ENCODE results near the gene OR52M1.
"Not testable (repeated sequence)": the region's sequence is repeated elsewhere in the genome, so short reads cannot be mapped to it uniquely, and the experiment has no call there.

The OR52M1 gene, protein sequence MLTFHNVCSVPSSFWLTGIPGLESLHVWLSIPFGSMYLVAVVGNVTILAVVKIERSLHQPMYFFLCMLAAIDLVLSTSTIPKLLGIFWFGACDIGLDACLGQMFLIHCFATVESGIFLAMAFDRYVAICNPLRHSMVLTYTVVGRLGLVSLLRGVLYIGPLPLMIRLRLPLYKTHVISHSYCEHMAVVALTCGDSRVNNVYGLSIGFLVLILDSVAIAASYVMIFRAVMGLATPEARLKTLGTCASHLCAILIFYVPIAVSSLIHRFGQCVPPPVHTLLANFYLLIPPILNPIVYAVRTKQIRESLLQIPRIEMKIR

GRCh38 chr11:4544891-4545290 is at the start of gene OR52M1:
Gene OR52M1, plus strand, starts transcription at chr11:4545191. Its CDS starts 0 bp downstream, at chr11:4545191.
- no peak for DNase-seq

DNA sequence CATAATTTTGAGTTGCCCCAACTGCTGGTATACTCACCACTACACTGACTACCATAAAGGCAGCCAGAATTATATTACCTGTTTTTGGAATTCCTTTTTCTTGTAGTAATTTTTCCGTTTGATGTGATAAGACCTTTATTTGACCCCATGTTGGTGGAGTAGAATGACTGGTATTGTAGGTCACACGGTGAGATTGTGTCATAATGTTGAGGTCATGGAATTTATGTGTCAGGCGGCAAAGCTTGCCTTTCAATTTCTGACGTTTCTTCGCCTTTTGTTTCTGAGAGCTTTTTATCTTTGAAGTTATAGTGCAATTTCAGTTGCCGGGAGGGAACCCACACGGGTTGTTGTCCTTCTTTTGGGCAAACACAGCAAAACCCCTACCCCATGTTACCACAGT is 49.5 kb upstream of the OR52M1 start:
- no peak for DNase-seq

DNA sequence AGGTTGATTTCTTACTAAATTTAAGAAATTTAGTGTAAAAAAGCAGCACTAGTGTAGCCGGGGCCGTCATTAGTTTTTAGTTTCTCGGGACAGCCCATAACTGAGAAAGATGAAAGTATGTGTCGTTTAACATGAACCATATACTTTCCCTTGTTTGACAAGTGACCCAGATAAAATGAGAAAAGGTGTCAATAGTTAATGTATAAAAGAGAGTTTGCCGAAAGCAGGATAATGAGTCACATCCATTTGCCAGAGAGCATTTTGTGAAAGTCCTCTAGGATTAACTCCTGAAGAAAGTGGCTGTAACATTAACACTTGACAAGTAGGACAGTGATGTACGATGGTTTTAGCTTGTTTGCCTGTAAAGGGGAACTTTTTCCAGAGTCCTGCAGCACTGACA is 49.0 kb upstream of the OR52M1 start:
- DNase-seq: no peak

DNA sequence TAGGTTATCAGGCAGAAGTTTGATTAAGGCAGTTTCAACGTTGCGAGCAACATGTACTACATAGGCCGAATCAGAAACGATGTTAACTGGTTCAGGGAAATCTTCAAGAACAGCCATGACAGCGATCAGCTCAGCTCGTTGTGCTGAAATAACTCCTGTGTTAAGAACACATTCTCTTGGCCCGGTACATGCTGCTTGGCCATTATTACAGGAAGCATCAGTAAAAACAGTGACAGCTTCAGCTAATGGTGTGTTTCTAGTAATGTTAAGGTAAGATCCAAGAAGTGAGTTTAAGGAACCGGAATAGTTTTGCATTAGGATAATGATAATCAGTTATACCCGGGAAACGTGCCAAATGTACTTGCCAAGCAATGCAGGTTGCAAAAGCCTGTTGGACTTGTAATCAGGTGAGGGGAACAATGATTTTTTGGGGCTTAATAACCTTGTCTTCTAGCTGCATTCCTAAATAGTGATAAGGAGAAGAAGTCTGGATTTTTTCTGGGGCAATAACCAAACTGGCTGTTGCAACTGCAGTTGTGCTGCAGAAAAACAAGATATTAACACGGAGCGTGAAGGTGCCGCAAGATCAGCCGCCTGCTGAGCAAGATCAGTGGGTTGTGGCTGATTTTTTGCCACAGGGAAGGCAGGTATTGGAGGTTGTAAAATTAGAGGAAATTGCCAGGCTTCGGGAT is 48.3 kb upstream of the OR52M1 start:
- no peak for DNase-seq

DNA sequence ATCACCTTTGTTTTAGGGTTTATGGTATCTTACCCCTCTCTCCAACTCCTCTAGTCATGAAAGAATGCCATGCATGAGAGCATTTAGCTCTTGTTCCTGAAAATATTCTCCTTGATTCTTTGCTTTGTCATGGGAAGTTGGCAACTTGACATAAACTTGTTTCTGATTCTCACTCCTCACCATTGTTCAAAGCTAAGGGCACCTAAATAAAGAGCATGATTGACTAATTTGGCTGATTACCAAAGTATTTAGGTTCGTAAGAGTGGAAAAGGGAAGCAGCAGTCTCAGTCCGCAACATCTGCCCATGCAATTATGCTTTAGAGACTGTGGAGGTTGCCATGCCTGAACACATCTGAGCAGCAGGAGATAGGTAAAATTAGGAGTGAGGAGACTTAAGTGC is 36.1 kb upstream of the OR52M1 start:
- no peak for DNase-seq

DNA sequence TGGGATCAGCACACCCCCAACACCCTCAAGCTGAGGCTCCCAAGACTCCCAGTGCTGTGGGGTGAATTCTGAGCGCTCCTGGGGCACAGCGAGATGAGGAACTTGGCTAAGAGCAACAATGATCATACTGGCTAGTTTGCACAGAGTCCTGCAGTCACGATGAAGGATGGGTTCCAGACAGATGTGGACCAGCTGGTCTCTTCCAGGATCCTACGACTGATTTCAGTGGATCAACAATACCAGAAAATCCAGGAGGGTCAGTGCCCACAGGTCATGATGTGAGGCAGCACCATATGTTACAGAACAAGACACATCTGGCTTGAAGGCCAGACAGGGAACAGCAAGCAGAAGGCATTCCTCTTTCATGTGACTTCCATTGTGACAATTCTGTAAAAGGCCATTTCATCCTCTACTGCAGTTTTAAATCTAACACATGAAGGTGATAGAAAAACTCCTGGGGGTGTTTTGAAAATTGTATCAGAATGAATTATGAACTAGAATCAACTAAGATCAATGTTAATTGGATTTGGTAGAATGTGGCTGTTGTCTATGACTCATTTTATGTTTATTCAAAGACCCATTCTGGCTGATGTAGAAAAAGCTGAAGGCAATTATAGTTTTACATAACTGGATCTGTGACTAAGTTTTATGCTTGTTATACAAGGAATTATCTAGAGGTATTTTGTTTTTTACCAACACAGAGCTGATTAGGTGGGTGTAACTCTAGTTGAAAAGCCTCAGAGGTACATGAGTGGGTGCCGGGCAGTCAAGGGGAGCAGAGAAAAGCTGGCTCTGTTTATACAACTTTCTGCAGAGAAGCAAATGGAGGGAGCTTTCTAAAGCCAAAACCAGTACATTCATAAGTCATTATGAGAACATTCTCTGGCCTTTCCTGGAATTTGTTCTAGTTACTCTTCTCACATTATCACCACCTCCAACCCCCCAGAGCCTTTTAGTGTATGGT is 33.4 kb upstream of the OR52M1 start:
- no peak for DNase-seq

DNA sequence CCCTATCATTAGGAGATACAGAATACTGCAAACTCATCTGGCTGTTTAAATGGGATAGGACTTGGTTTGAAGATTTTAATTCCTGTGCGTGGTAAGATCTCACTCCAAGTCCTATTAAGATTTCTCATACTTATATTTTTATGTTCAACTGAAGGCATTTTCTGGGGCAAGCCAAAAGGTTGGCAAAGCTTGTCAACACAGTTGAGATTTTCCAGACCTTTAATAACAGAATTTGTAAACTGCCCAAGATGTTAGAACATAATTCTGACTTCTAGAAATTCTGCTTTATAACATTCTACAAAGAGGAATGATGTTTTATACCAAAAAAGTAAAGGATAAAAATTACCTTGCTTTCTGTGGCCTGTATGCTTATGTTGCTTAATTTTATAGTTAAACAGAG is 30.8 kb upstream of the OR52M1 start:
- no peak for DNase-seq

DNA sequence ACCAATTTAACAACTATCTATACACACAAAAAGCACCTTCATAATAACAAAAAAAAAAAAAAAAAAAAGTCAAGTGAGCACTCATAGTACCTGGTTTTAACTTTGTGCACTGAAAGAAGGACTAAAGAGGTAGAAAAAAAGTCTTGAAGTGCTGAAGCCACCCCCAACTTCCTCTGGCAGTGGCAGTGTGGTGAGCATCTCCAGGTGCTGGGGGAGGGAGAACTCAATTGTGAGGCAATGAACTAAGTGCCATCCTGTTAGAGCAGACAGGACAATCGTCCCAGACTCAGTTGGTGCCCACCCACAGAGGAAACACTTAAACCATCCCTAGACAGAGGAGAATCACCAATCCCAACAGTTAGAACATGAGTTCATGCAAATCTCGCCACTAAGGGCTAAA is 22.7 kb upstream of the OR52M1 start:
- no peak for DNase-seq

GRCh38 chr11:4522752-4523151 is 22.2 kb upstream of the OR52M1 start:
- no peak for DNase-seq

DNA sequence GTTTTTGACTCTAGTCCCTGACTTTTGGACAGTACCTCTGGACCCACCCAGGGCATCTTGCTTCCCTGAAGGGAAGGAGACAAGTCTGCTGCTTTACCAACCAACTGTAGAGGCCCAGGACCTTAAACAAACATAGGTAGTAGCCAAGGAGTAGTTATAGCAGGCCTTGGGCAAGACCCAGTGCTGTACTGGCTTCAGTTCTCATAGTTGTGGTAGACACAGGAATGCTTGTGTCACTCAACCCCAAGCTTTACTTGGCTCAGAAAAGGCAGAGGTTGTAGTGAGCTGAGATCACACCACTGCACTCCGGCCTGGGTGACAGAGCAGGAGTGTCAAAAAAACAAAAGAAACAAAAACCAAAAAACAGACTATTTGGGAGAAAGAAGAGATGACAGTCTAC is 21.3 kb upstream of the OR52M1 start:
- no peak for DNase-seq

DNA sequence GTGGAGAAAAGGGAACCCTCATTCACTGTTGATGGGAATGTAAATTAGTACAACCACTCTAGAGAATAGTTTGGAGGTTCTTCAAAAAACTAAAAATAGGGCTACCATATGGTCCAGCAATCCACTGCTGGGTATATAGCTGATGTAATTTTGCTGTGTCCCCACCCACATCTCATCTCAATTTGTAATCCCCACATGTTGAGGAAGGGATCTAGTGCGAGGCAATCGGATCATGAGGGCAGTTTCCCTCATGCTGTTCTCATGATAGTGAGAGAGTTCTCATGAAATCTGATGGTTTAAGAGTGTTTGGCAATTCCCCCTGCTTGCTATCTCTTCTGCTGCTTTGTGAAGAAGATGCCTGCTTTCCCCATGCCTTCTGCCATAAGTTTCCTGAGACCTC is 17.1 kb upstream of the OR52M1 start:
- no peak for DNase-seq

- not testable (repeated sequence) for DNase-seq
Measured at GRCh38 chr11:4531686-4532085, 13.3 kb upstream of the OR52M1 start.

DNA sequence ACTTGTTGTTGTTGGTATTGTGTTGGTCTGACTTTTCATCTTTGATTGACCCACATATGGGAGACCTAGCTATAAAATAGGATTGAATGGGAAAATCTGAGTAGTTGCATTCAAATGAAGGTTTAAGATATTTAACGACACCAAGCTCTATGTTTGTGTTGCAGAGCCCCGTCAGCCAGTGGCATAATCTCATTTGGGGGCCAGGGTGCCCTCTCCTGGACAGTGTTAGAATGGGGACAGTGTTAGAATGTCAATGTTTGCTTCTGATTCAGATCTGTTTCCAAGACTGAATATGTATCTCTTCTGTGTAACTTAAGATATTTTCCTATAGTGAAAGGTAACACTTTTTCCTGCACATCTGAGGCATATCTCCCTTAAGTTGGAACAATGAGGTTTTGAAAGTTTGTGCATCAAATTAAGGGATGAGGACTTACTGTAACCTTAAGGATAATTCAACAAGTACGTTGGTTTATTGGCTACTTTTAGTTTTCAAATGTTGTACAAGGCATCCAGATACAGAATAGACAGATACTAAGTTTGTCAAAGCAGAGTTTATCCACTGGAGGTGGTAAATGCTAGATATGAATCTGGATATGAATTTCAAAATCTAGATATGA is 5.3 kb upstream of the OR52M1 start:
- DNase-seq: peak; percentile 46

DNA sequence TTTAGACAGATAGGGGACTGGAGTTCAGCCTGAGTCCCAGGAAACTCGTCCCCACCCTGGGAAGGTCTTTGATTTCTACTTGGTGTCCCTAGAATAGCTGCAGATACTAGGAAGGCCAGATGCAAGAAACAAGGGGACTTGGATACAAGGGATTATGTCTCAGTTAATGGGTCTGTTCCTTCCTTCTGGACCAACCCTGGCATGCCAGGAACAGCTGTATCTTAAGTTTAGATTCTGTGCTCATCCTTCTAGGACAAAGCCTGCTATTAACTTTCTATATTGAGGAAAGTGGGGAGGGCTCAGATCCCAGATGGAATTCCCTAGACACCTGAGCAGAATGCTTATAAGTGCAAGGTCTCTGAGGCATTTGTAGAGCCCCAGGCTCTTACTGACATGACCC is 3.9 kb upstream of the OR52M1 start:
- no peak for DNase-seq

- DNase-seq: no peak
Measured at GRCh38 chr11:4543561-4543960, 1.4 kb upstream of the OR52M1 start.

- DNase-seq: no peak
Measured at GRCh38 chr11:4546878-4547277, 1.9 kb downstream of the OR52M1 start.

- DNase-seq: no peak
Measured at GRCh38 chr11:4547416-4547815, 2.4 kb downstream of the OR52M1 start.

GRCh38 chr11:4551346-4551979 is 6.5 kb downstream of the OR52M1 start:
- DNase-seq: no peak

- DNase-seq: no peak
Measured at GRCh38 chr11:4559527-4560440, 14.8 kb downstream of the OR52M1 start.

DNA sequence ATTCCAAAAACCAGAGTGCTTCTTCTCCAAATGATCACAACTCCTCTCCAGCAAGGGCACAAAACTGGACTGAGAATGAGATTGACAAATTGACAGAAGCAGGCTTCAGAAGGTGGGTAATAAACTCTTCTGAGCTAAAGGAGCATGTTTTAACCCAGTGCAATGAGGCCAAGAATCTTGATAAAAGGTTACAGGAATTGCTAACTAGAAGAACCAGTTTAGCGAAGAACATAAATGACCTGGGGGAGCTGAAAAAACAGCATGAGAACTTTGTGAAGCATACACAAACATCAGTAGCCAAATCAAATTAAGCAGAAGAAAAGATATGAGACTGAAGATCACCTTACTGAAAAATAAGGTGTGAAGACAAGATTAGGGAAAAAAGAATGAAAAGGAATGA is 15.5 kb downstream of the OR52M1 start:
- DNase-seq: no peak

- DNase-seq: no peak
Measured at GRCh38 chr11:4565371-4565770, 20.4 kb downstream of the OR52M1 start.

Data from activated naive CD4-positive, alpha-beta T cell treated with Interleukin-2 at 50 U/mL for 16 hours (primary cell).